Activated CD4-positive, alpha-beta T cell treated with anti-CD3 and anti-CD28 coated beads for 48 hours (primary cell): ENCODE measurements around the gene NLGN1.
"Not testable (repeated sequence)": the region's sequence is repeated elsewhere in the genome, so short reads cannot be mapped to it uniquely, and the experiment has no call there.

Source experiments
- DNase-seq: peaks from one replicate; pipeline ENCODE4 v3.0.0-alpha.2; 2020

NLGN1 gene

GRCh38 chr3:173430576-173430975 lies 33.0 kb downstream of the NLGN1 start:
- no peak for DNase-seq

GRCh38 chr3:173439004-173439403 lies 41.5 kb downstream of the NLGN1 start:
- no peak for DNase-seq

- no peak for DNase-seq
Observed at GRCh38 chr3:173440514-173440913, 43.0 kb downstream of the NLGN1 start.

- not testable (repeated sequence) for DNase-seq
Observed at GRCh38 chr3:173451561-173451960, 54.0 kb downstream of the NLGN1 start.

- DNase-seq: no peak
Observed at GRCh38 chr3:173463250-173463649, 65.7 kb downstream of the NLGN1 start.

DNA sequence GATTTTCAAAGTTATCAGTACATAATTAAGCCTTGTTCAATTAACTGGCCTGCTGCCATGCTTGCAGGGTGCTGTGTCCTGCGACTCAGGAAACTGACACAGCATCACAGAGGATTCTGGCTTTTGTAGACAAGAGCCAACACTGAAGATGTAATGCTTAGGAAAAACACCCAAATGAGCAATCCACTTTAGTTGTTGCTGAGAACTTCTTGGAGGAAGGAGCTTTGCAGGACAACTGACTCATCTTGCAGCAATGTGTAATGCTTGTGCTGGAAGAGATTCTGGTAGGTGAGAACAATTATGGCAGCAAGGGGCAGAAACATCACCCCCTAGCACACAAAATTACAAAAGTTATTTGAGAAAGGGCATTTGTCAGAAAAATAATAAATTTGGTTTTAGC lies 67.6 kb downstream of the NLGN1 start:
- DNase-seq: no peak

- no peak for DNase-seq
Observed at GRCh38 chr3:173465898-173466678, 68.5 kb downstream of the NLGN1 start.

DNA sequence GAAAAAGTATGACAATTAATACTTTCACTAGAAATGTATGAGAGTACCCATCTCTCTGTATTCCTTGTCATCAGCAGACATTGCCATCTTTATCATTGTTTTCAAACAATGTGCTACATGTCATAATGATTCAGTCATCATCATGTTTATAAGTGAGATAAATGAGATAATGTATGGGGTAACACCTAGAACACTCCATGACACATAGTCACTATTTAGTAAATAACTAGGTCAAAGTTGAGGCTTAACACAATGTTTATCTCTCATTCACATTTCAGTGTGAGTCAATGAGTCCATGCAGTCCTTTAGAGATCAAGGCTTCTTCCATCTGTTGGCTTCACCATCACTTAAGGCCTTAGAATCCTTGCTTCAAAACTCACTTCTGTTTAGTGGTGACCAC lies 70.0 kb downstream of the NLGN1 start:
- DNase-seq: no peak

DNA sequence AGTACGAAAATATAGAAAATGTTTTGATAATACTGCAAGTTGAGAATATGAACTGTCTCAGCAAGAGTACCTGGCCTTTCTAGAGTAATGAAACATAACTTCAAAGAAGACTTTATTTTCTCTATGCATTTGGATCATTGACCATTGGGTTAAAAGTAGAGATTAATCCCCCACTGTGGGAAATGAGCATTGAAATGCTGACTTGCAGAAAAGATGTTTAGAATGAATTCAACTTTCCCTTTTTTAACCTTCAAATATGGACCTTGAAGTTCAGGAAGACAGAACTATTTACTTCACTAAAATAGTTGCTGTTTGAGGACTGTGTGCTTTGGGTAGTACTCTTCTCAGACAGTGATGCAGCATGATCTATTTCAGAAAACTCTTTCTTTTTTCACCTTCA lies 75.7 kb downstream of the NLGN1 start:
- DNase-seq: no peak

DNA sequence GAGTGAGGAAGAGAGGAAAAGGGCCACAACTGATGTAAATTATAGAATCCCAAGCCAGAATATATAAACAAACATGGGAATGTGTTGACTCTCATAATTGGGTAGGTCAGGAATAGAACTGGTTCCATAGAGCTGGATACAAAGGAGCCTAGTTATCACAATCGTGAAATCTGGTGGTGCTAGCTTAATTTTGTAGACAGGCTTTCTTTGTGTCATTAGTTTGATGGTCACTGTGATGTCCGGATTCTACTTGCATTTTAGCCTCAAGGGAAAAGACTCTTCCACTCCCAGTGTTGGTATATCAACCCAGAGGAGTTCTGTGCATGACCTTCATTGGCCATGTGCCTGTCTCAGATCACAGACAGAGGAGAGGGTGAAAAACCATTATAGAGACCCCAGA lies 81.8 kb downstream of the NLGN1 start:
- DNase-seq: no peak

GRCh38 chr3:173501931-173502489 lies 104.5 kb downstream of the NLGN1 start:
- DNase-seq: no peak

- DNase-seq: no peak
Observed at GRCh38 chr3:173502983-173503568, 105.5 kb downstream of the NLGN1 start.

GRCh38 chr3:173510565-173510964 lies 113.0 kb downstream of the NLGN1 start:
- DNase-seq: no peak

- no peak for DNase-seq
Observed at GRCh38 chr3:173513123-173513522, 115.6 kb downstream of the NLGN1 start.

DNA sequence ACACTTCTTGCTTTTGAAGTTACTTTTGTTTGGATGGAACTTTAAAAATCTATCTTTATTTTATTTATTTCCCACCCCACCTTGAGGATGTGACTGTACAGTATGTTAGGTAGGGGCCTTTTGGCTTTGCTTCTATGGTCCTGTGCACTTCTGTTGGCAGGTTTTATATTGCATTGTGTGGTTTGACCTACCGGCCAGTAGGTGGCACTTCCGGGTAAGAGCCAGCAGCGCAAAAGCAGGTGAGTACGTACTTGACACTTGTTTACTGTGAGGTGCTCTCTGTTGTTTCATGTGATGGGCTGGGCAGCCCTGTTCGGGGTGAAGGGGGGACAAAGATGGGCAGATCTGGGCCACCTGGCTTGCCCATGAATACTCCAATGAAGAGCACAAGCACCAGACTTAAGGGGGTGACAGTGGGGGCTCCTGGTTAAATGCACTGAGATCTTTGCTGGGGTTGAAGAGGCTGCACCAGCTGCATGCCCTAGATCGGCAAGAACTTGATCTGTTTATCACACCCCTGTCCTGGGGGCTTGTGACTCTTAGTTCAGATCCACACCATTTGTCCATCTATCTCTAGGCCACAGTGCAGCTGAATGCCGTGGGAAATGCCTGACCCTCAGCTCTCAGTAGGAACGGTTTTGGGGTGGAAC lies 131.6 kb downstream of the NLGN1 start:
- DNase-seq: no peak

- DNase-seq: no peak
Observed at GRCh38 chr3:173531602-173532001, 134.1 kb downstream of the NLGN1 start.

- no peak for DNase-seq
Observed at GRCh38 chr3:173538410-173538809, 140.9 kb downstream of the NLGN1 start.

- not testable (repeated sequence) for DNase-seq
Observed at GRCh38 chr3:173545590-173545989, 148.0 kb downstream of the NLGN1 start.

- DNase-seq: no peak
Observed at GRCh38 chr3:173547070-173547469, 149.5 kb downstream of the NLGN1 start.

DNA sequence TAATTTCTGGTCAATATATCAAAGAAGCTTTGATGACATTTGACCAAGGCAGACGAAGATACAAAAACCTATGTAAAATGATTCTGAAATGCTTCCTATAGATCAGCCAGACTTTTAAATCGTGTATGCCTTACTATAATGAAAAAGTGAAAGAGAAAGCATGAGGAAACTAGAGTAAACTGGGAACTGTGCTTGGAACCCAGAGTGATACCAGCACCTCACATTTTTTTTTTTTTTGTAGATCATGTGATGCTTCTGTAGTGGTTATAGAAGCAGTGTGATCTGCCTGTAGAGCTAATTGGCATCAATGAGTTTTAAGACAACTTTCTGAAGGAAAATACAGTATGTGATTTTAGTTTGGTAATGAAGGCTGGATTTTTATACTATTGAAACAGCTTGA lies 150.7 kb downstream of the NLGN1 start:
- no peak for DNase-seq

DNA sequence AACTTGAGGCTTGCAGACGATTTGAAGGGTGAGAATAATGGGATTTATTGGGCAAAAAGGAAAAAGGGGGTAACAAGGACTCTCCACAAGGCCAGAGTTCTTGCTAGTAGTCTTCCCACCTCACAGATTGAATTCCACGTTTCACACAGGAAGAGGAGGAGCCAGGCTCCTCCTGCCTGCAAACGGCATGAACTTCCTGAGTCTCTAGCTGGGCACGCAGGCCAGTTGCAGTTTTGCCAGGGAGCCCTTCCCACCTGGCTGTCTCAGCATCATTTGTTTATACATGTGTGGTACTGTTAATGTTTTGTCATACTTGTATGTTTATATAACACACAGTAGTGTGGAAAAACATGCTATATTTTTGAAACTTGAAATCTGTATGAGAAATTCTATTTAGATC lies 155.0 kb downstream of the NLGN1 start:
- no peak for DNase-seq

DNA sequence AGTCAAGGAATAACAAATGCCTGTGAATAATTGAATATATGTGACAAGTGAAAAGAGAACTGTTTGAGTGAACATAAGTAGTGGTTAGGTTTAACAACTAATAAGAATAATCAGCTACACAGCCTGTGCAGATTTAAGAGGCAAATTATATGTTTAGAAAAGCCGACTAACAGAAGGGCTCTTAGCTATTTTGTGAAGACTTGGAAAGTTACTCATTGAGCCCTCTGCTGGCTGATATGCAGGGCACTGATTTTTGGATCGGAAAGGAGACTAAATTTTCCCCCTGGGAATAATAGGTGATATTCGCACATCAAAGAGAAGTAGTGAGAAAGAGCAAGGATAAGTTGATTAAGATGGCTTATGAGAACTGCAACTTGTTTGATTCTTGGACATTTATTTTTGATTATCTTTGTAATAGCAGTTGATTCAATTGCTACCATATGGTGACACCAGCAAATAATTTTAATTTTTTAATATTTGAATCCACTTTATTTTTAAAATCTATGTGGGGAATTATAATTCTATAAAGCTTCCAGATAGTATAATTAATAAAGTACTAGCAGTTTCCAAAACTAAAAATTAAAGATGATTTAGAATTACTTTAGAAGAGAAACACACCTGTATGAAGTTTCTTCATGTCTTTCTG lies 156.2 kb downstream of the NLGN1 start:
- no peak for DNase-seq

DNA sequence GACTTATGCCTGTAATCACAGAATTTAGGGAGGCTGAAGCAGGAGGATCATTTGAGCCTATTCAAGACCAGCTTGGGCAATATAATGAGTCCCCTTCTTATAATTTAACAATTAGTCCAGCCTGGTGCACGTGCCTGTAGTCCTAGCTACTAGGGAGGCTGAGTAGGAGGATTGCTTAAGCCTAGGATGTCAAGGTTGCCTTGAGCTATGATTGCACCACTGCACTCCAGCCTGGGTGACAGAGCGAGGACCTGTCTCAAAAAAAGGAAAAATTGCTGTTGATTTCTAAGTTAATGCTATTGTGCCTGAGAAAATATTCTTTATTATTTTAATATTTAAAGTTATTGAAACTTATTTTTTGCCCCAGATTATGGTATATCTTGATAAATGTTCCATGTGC lies 159.0 kb downstream of the NLGN1 start:
- no peak for DNase-seq
